ENCODE results near the gene GPR176. TPM values are rescaled to one million over a fixed set of nuclear protein-coding genes. Genes with fewer than 3 reads are reported as not detected.
"Not testable (repeated sequence)": the region's sequence is repeated elsewhere in the genome, so short reads cannot be mapped to it uniquely, and the experiment has no call there.

GPR176 gene
- total RNA-seq, 4 donors from 2014 or later, result 4.3 to 15.0 (median 7.9) TPM

GRCh38 chr15:39817892-39818291, 102.2 kb downstream of the GPR176 start:
- no peaks in the 10 kb centered on the region for H3K9me3 ChIP-seq
- H3K27ac ChIP-seq, result no peak overlapping the region
- DNase-seq, result no peak
- H3K4me1 ChIP-seq, result no peaks in the 10 kb centered on the region
- no peaks in the 10 kb centered on the region for H3K36me3 ChIP-seq
- no peak overlapping the region for H3K4me3 ChIP-seq (replicated peaks in 1 of 3)
- intact Hi-C loops (cut with DNase I), result no loop called here
- TF ChIP-seq POLR2A (IDR thresholded peaks at IDR 0.05) (no peak), CTCF (IDR thresholded peaks at IDR 0.05) (no peak)
- H3K27me3 ChIP-seq, result no peaks in the 10 kb centered on the region

GRCh38 chr15:39814489-39814888, 105.6 kb downstream of the GPR176 start:
- TF ChIP-seq CTCF (IDR thresholded peaks at IDR 0.05) (no peak), POLR2A (IDR thresholded peaks at IDR 0.05) (no peak)
- no peak for DNase-seq
- Histone ChIP-seq H3K36me3 (no peaks in the 10 kb centered on the region), H3K9me3 (no peaks in the 10 kb centered on the region), H3K4me1 (no peaks in the 10 kb centered on the region), H3K27ac (no peak overlapping the region), H3K27me3 (no peaks in the 10 kb centered on the region), H3K4me3 (replicated peaks in 1 of 3) (no peak overlapping the region)
- WGBS, 2 donors, result 82 to 89% methylated on average over 1 of the region's 1 CpG
- intact Hi-C loops (cut with DNase I), result no loop called here

GRCh38 chr15:39812651-39813050, 107.4 kb downstream of the GPR176 start:
- intact Hi-C loops (cut with DNase I), result not testable (repeated sequence)
- 90 to 92% methylated on average over 3 of the region's 3 CpGs for WGBS, 2 donors

GRCh38 chr15:39808909-39809308, 111.2 kb downstream of the GPR176 start:
- no peak for DNase-seq
- H3K36me3 ChIP-seq, result no peaks in the 10 kb centered on the region
- no peaks in the 10 kb centered on the region for H3K27me3 ChIP-seq
- no peaks in the 10 kb centered on the region for H3K9me3 ChIP-seq
- H3K4me1 ChIP-seq, result no peaks in the 10 kb centered on the region
- no peak for TF ChIP-seq POLR2A (IDR thresholded peaks at IDR 0.05)
- no peak for TF ChIP-seq CTCF (IDR thresholded peaks at IDR 0.05)
- intact Hi-C loops (cut with DNase I), result no loop called here
- no peak overlapping the region for H3K4me3 ChIP-seq (replicated peaks in 1 of 3)
- no peak overlapping the region for H3K27ac ChIP-seq
- 57 to 59% methylated on average over 3 of the region's 3 CpGs for WGBS, 2 donors

More at GRCh38 chr15:39812651-39813050, 107.4 kb downstream of the GPR176 start:
- not testable (repeated sequence) for H3K4me3 ChIP-seq (replicated peaks in 1 of 3); H3K36me3 ChIP-seq; DNase-seq; H3K27me3 ChIP-seq; H3K27ac ChIP-seq; H3K9me3 ChIP-seq; H3K4me1 ChIP-seq

- no peaks in the 10 kb centered on the region for H3K4me1 ChIP-seq
- no peaks in the 10 kb centered on the region for H3K36me3 ChIP-seq
- no peak for DNase-seq
- intact Hi-C loops (cut with DNase I), result no loop called here
- H3K27me3 ChIP-seq, result no peaks in the 10 kb centered on the region
- H3K9me3 ChIP-seq, result no peaks in the 10 kb centered on the region
- TF ChIP-seq CTCF (IDR thresholded peaks at IDR 0.05), result no peak
- TF ChIP-seq POLR2A (IDR thresholded peaks at IDR 0.05), result no peak
- H3K27ac ChIP-seq, result no peak overlapping the region
- H3K4me3 ChIP-seq (replicated peaks in 1 of 3), result no peak overlapping the region
- WGBS, 2 donors, result 89 to 92% methylated on average over 4 of the region's 4 CpGs
These were observed 112.3 kb downstream of the GPR176 start for GRCh38 chr15:39807791-39808190.

- Histone ChIP-seq H3K9me3 (no peaks in the 10 kb centered on the region), H3K36me3 (no peaks in the 10 kb centered on the region), H3K27me3 (no peaks in the 10 kb centered on the region), H3K4me1 (no peaks in the 10 kb centered on the region), H3K27ac (no peak overlapping the region), H3K4me3 (replicated peaks in 1 of 3) (no peak overlapping the region)
- intact Hi-C loops (cut with DNase I), result no loop called here
- no peak for DNase-seq
- WGBS, 2 donors, result 88 to 95% methylated on average over 2 of the region's 2 CpGs
- TF ChIP-seq CTCF (IDR thresholded peaks at IDR 0.05), result no peak
- no peak for TF ChIP-seq POLR2A (IDR thresholded peaks at IDR 0.05)
These were observed 116.0 kb downstream of the GPR176 start for GRCh38 chr15:39804026-39804425.

Data from thyroid gland (tissue), 4 donors.